HepG2 (cell line): ENCODE data around the gene CDH8.

ENCODE experiments used
- MAFG ChIP-seq: sonication (generic); formaldehyde crosslinking; IDR thresholded peaks from 2 replicates; pipeline ENCODE4 v1.5.1; 2020; ENCODE audit warnings: mild to moderate bottlenecking, missing genetic modification reagents
- PRDM4 ChIP-seq: sonication (generic); formaldehyde crosslinking; IDR thresholded peaks from 2 replicates; pipeline ENCODE4 v1.9.0; 2021; ENCODE audit warnings: missing genetic modification reagents, borderline replicate concordance
- RAD21 ChIP-seq: fragments of 450-650 bp; formaldehyde crosslinking; IDR thresholded peaks from 2 replicates; pipeline ENCODE4 v1.5.0; 2020; ENCODE audit warnings: mild to moderate bottlenecking
- SMAD3 ChIP-seq: sonication (generic); formaldehyde crosslinking; IDR thresholded peaks from 2 replicates; pipeline ENCODE4 v1.4.0; 2020; ENCODE audit warnings: missing genetic modification reagents
- ZNF263 ChIP-seq: sonication (generic); formaldehyde crosslinking; IDR thresholded peaks from 2 replicates; pipeline ENCODE4 v1.4.0; 2020; ENCODE audit warnings: missing genetic modification reagents
- TF ChIP-seq, protein P1 (sequence below): sonication (generic); formaldehyde crosslinking; IDR thresholded peaks from 2 replicates; pipeline ENCODE4 v1.8.0; 2022; ENCODE audit warnings: missing genetic modification reagents, mild to moderate bottlenecking, borderline replicate concordance
- TF ChIP-seq, protein P2 (sequence below): sonication (generic); formaldehyde crosslinking; IDR thresholded peaks from 2 replicates; pipeline ENCODE4 v1.5.0; 2020; ENCODE audit warnings: mild to moderate bottlenecking, missing genetic modification reagents, moderate library complexity

GRCh38 chr16:61900482-61900881, 135.8 kb downstream of the CDH8 start:
- TF ChIP-seq, protein P1, sequence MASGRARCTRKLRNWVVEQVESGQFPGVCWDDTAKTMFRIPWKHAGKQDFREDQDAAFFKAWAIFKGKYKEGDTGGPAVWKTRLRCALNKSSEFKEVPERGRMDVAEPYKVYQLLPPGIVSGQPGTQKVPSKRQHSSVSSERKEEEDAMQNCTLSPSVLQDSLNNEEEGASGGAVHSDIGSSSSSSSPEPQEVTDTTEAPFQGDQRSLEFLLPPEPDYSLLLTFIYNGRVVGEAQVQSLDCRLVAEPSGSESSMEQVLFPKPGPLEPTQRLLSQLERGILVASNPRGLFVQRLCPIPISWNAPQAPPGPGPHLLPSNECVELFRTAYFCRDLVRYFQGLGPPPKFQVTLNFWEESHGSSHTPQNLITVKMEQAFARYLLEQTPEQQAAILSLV = no peak
- TF ChIP-seq, protein P2, sequence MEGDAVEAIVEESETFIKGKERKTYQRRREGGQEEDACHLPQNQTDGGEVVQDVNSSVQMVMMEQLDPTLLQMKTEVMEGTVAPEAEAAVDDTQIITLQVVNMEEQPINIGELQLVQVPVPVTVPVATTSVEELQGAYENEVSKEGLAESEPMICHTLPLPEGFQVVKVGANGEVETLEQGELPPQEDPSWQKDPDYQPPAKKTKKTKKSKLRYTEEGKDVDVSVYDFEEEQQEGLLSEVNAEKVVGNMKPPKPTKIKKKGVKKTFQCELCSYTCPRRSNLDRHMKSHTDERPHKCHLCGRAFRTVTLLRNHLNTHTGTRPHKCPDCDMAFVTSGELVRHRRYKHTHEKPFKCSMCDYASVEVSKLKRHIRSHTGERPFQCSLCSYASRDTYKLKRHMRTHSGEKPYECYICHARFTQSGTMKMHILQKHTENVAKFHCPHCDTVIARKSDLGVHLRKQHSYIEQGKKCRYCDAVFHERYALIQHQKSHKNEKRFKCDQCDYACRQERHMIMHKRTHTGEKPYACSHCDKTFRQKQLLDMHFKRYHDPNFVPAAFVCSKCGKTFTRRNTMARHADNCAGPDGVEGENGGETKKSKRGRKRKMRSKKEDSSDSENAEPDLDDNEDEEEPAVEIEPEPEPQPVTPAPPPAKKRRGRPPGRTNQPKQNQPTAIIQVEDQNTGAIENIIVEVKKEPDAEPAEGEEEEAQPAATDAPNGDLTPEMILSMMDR (CRISPR knock-in tag) = no peak
- TF ChIP-seq PRDM4 (no peak), ZNF263 (CRISPR knock-in tag) (no peak), SMAD3 (CRISPR knock-in tag) (no peak), RAD21 (CRISPR knock-in tag) (no peak), MAFG (CRISPR knock-in tag) (no peak)
